LoVo (cell line): ENCODE measurements around the gene DIS3L2.
"Not testable (repeated sequence)": the region's sequence is repeated elsewhere in the genome, so short reads cannot be mapped to it uniquely, and the experiment has no call there.

ENCODE experiments used
- DNase-seq: peaks from one replicate; pipeline ENCODE4 v3.0.0-alpha.2; 2016; ENCODE audit warnings: low spot score

Gene DIS3L2

DNA sequence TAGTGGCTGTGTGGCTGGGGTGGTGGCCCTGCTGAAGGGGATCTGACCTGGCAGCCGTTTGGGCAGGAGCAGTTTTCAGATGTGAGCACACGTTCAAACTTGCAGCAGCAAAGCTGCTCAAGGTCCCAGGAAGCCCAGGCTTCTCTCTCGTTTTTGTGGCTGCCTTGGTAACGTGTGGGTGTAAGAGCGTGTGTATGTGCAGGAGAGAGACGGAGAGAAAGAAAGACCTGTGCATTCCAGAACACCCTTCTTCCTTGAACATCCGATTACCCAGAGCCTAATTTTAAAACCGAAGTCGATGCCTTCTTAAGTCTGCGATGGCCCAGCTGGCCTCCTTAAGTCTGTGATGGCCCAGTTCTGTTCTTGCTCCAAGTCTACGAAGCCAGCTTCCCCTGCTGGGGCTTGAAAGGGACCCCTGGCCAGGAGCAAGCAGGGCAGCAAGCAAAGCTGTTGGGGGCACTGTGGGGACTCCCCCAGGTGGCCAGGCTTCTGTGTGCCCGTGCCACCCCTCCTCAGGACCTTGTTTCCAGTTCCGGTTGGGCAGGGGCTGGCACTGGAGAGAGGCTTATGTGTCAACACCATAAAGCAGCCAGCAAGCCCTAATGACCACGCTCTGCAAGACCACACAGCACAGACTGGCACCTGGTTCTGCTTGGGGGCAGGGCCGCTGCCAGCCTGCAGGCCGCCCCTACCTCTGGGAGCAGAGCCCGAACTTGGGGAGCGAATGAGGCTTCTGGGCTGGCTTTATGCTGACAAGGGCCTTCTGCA lies 361.2 kb downstream of the DIS3L2 start:
- DNase-seq, result no peak

DNA sequence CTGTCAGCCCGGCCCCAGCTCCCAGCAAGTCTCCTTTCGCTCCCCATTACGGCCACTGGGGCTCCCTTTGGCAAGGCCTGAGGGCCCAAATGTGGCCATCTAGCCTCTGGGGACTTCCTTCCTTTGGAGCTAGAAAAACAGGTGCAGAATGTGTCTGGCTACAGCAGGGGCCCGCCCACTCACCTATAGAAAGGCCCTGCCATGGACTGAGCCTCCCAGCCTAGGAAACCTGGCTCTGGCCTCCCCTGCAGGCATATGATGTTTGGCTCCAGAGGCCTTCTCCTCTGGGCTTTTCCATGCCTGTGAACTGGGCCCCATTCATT lies 361.8 kb downstream of the DIS3L2 start:
- no peak for DNase-seq

DNA sequence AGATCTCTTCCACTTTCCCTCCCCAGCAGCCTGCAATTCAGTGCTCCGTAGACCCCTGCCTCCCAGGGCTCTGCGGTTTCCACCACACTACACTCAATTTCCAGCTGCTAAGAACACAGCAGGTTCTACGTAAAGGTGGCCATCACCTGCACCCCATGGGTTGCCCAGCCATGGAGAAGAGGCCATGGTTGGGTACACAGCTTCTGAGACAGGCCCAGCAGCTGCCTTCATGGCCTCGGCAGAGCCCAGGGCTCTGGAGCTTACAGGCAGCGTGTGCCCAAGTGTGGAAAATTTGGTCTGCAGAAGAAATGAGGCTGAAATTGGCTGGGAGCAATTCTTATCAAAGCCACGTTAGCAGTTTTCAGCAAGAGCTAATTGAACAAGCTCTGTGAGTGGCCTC lies 362.5 kb downstream of the DIS3L2 start:
- DNase-seq, result not testable (repeated sequence)

DNA sequence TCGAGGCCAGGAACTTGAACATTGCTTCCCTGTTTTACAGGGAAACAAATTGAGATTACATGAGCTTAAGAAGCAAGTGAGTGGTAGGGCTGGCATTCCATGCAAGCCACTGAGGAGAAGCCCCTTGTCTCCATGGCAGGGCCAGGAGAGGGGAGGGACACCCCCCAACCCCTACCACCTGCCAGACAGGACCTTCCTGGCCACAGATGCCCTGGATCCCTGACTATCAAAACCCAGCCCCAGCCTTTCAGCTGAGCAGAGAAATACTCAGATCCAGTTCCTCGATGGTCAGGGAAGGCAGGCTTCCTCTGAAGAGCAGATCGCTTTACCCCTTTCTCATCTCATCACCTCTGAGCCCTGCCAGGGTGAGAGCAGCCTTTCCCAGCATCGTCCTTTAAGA lies 363.3 kb downstream of the DIS3L2 start:
- DNase-seq, result no peak

DNA sequence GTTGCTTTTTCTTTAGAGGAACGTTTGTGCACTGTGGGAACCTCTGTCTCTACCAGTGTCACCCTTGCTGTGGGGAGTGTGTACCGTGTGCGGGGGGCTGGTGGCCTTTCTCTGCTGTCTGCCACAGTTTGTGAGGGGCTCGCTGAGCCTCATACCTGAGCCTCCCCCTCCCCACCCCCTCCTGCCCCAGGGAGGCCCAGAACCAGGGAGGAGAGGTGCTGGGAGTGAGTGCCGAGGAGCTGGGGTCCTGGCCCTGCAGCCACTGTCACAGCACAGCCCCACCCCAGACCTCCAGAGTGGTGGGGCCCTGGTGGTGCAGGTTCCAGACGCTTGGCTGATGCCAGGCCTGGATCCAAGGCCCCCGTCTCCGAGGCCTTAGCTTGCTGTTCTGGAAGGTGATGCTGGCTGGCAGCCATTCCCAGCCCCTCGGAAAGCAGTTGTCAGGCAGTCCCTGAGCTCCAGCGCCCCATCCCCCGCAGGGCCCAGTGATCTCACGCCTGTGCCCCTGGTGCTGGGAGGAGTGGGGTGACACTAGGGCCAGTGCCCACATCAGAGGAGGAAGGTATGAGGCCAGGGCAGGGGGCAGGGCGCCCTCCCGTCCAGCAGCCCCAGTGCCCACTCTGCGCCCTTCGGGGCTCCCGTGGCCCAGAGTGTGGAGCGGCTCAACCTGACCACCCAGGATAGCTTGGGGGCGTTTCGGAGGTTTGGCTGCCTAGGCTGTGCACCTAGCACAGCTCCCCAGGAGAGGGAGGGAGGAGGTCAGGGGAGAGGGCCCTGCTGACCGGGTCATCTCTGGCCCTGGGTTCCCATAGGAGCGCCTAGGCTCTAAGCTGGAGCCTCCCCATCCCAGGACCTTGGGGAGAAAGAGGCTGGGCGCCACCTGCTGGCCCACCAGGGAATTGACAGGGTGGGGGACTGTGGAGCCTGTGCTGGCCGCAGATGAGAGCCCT lies 364.1 kb downstream of the DIS3L2 start:
- peak; percentile 23 for DNase-seq

- DNase-seq, result not testable (repeated sequence)
Observed at GRCh38 chr2:232326274-232327104, 365.0 kb downstream of the DIS3L2 start.

- no peak for DNase-seq
Observed at GRCh38 chr2:232327105-232328031, 365.9 kb downstream of the DIS3L2 start.

DNA sequence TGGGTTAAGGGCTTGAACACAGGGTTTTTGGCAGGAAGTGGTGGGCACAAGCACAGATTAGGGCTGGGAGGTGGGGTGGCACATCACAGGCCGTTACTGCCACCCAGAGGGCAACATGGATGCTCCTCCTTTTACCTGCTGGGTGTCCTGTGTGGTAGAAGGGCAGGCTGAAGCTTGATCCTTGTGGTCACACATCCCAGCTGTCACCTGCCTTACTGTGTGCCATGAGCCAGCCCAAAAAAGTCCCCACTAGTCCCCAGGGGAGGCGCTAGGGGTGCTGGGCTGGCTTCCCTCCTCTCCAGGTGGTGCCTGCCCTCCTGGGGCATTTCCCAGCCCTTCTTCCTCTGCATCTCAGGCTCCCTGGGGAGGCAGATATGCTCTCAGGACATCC lies 366.5 kb downstream of the DIS3L2 start:
- no peak for DNase-seq

- no peak for DNase-seq
Observed at GRCh38 chr2:232328516-232329460, 367.3 kb downstream of the DIS3L2 start.

DNA sequence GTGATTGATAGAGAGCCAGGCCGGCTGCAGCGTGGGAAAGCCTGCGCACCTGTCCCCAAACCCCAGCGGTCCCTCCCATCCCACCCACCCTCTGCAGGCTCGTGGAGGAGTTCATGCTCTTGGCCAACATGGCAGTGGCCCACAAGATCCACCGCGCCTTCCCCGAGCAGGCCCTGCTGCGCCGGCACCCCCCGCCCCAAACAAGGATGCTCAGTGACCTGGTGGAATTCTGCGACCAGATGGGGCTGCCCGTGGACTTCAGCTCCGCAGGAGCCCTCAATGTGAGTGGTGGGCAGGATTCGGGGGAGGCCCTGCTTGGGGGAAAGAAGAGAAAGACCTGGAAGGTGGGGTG lies 368.2 kb downstream of the DIS3L2 start:
- DNase-seq, result no peak

DNA sequence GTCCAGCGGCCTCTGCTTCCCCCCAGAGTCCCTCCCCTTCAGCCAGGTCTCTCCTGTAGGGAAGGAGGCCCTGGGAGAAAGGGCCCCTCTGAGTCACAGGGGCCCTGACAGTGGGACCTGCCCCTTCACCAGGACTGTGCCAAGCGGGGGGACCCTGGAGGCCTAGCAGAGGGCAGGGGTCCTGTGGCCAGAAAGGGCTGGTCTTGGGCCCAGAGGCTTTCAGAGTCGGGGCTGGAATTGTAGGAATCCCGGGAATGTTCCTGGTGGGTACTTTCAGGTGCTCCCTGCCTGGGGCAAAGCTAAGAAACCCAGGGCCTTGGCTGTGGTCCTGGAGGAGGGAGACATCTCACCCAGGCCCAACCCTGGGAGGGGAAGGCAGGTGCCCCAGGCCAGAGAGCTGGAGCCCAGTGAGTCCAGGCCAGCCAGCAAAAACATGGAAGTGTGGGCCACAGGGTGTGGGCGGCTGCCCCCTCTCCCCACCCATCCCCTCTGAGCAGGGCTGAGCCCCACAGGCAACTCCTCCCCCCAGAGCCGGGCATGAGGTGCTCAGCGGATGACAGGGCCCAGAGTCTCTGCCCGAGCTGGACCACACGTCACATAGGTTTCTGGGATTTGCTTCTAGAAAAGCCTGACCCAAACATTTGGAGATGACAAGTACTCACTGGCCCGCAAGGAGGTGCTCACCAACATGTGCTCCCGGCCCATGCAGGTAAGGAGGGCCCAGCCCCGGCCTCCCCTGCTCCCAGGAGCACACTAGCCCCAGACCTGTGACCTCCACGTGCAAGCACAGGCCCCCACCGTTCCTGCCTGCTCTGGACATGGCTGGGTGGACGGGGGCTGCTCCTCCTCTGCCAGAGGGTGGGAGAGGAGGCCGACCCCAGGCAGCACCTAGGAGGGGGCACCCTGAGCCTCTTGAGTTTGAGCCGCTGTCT lies 368.8 kb downstream of the DIS3L2 start:
- peak; percentile 14 for DNase-seq

DNA sequence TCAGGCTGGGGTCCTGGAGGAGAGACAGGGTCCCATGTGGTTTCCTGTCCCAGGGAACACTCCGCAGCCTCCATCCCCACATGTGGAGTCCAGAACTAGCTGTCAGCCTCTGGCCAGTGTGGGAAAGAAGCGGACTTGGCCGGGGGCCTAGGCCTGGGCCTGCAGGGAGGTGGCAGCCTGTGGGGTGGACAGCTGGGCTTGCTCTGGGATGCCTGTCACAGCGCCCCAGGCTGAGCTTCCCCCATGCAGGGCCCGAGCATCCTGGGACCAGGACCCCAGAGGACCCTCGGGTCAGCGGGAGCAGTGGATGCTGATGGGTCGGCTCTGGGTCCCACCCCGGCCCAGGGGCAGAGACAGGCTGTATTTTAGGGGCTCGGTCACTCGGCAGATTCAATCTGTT lies 369.5 kb downstream of the DIS3L2 start:
- not testable (repeated sequence) for DNase-seq

- DNase-seq, result not testable (repeated sequence)
Observed at GRCh38 chr2:232331641-232332040, 370.1 kb downstream of the DIS3L2 start.

DNA sequence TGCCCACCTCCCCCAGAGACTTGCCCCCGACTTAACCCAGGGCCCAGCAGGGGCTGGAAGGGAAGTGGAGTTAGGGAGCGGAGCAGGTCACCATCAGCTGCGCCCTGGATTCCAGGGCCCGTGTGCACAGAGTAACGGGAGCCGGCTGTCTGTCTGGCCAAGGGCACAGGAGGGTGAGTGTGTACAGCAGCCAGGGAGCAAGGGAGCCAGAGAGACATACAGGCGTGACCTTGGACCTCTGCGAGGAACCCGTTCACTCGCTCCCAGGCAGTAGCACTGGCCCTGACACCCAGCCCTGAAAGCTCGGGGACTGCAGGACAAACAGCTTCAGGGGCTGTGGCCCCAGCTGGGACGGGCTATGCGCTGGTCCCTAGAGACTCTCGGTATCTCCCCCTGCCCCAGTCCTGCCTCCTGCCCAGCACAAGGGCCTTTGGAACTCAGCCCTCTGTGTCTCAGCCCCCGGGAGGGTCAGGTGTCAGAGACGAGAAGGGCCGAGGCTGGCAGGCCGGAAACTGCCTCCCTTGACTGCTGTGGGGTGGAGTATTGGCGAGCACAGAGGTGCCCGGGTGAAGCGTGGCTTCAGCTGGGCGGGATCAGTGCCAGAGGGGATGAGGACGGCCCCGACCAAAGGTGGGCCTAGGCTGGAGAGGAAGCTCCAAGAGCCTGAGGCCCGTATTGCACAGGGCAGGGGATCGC lies 370.9 kb downstream of the DIS3L2 start:
- not testable (repeated sequence) for DNase-seq

GRCh38 chr2:232332940-232333259 lies 371.4 kb downstream of the DIS3L2 start:
- no peak for DNase-seq

- no peak for DNase-seq
Observed at GRCh38 chr2:232333361-232334135, 372.0 kb downstream of the DIS3L2 start.

GRCh38 chr2:232334136-232334884 lies 372.8 kb downstream of the DIS3L2 start:
- DNase-seq, result not testable (repeated sequence)
